Raji (cell line): Measurements from ENCODE around the gene POFUT1.
A peak's percentile ranks its signal among the peaks of the same experiment; 100 is the strongest.

Experiments
- POLR2A ChIP-seq: IDR thresholded peaks from 2 replicates; pipeline ENCODE4 v1.6.1; 2011; ENCODE audit warnings: low read depth, low read length, control low read depth; ENCODE audit not compliant: insufficient read depth

POFUT1 gene

DNA sequence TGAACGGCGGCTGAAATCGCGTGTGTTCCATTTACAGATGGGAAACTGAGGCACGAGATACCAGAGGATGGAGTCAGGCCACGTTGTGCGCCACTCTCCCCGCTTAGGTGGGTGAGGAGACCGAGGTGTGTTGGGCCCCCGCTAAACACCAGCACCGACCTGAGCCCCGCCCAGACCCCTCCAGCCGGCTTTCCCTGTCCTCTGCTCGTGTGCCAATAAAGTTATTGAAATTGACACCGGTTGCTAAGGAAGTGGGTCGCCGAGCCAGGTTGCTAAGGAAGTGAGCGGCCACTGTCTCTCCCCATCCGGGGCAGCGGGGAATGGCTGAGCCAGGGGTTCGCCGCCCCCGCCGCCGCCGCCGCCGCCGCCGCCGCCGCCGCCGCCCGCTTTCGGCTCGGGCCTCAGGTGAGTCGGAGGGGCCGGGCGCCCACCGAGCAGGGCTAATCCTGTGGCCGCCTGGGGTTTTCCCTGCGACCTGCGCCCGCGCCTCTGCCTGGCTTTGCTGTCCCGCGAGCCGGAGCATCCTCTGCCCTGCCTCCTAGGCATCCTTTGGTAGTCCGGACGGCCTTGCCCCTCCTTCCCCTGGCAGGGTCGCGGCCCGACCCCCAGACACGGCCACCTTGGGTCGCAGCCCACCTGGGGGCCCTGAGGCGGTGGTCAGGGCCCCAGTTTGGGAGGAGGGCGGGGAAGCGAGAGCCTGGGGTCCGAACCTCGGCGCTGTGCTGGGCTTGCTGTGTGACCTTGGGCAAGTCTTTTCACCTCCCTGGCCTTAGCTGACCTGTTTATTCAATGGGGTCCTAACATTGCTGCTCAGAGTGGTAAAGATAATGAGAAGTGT lies 69.9 kb downstream of the POFUT1 start, which contains the start of gene KIF3B:
Gene KIF3B, plus strand, starts transcription at position 291 of the 838 bp plus-strand sequence. CDS start 32,127 bp downstream, outside the sequence.
- peak; percentile 61 for TF ChIP-seq POLR2A

- no peak for TF ChIP-seq POLR2A
Observed at GRCh38 chr20:32278199-32278643, 70.5 kb downstream of the POFUT1 start.

DNA sequence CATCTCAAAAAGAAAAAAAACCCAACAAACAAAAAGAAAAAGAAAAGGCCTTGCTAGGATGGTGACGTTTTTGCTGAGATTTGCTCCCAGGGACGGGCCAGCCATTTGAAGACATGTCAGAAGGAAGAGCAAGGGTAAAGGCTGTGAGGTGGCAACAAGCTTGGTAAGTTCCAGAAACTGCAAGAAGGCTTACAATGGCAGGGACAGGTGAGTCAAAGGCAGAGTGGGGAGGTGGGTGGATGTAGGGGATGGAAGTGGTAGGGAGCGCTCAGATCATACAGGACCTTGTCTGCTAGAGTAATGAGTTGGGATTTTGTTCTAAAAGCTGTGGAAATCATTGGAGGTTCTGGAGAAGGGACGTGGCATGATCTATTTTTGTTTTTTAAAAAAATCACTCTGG lies 74.0 kb downstream of the POFUT1 start:
- no peak for TF ChIP-seq POLR2A

DNA sequence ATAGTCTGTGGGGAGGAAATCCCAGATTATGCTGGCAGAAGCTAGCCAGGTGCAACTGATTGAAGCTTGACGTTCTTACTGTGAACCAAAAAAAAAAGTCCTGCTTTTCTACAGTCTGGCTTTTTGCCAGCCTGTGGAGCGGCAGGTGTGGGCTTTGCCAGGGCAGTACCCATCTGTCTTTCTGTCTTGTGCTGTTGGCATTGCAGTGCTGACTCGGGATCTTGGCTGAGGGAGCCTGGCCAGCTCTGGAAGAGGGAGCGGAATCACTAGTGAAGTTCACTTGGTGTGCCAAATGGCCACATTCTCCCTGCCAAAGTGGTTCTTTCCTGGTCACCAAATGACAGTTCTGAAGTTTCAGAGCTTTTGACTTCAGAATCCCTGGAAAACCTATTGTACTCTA lies 74.8 kb downstream of the POFUT1 start:
- no peak for TF ChIP-seq POLR2A

GRCh38 chr20:32285082-32285620 lies 77.5 kb downstream of the POFUT1 start:
- TF ChIP-seq POLR2A, result no peak

DNA sequence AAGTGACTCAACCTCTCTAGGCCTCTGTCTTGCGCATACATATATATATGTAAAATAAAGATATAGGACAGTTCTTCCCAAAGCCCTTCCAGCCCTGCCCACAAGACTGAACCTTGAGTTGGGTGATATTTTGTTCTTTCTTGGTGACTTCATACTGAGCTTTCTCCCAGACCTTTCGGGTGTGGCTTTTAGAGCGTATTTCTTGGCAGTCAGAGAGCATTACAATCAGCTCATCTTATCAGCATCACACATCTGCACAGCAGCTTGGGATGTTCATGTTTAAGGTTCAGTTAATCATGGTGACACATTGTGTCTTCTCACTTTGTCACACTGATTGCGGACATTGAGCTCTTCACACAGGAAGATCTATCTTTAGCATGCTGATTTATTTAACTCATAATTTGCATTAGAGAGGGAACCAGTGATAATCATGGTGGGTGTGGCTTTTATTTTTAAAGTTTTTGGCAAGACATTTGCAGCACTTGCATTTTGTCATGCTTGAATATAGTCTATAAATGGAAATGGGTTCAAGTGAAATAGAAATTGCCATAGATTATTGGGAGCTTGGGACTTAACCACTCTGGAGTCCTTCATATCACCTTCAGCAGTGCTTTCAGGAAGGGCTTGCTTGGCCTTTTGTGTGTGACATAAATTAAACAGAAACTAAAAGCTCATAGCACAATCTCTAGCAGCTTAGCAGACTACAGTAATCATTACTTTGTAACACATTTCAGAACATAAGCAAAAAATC lies 78.1 kb downstream of the POFUT1 start:
- peak; percentile 67 for TF ChIP-seq POLR2A

GRCh38 chr20:32287231-32287638 lies 79.6 kb downstream of the POFUT1 start:
- no peak for TF ChIP-seq POLR2A
